GM18951 (cell line): ENCODE measurements around the gene TUBG2.

Experiments
- POLR2A ChIP-seq: IDR thresholded peaks from 4 replicates; pipeline ENCODE4 v1.6.1; 2011; ENCODE audit warnings: mild to moderate bottlenecking; ENCODE audit not compliant: insufficient read length, insufficient read depth; ENCODE audit errors: extremely low read depth
- in situ Hi-C: fragments of 300-500 bp; cut with MboI; formaldehyde crosslinking; loops from one replicate; pipeline ENCODE4 v1.12.0; 2022; ENCODE audit warnings: low sequenced_read_pairs, mixed read lengths, inconsistent platforms; ENCODE audit not compliant: unreplicated experiment

The TUBG2 gene

DNA sequence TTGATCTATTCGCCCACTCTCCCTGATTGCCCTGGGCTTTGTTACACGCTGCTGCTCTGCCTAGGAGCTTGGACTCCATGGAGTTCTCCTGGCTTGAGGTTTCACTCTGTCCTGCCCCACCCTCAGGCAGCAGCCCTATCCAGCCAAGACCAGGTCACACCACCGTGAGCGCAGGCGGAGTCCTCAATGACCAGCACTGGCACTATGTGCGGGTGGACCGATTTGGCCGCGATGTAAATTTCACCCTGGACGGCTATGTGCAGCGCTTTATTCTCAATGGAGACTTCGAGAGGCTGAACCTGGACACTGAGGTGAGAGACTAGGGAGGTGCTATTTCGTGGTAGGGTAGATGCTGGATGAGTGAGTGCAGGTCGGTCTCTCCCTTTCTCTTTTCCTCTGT is 26.7 kb downstream of the TUBG2 start:
- no peak for TF ChIP-seq POLR2A

DNA sequence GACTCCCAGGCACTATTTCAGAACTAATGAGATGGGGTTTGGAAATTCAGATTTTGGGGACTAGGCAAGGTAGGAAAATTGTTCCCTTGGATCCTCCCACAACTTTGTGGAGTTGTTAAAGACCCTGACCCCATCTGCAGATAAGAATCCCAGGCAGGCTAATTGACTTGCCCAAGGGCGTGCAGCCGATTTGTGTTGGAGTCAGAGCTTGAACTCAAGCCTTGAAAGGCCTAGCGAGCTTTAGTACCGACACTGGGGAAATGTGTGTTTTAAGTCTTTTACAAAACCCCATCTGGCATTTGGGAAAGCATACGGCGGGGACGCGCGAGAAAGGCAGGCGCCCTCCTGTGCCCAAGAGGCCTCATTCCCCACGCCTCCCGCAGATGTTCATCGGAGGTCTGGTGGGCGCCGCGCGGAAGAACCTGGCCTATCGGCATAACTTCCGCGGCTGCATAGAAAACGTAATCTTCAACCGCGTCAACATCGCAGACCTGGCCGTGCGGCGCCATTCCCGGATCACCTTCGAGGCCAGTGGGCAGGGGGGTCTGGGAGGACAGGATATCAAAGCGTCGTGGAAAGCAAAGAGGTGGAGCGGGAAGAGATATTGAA is 27.5 kb downstream of the TUBG2 start:
- no peak for TF ChIP-seq POLR2A
- in situ Hi-C loops: no loop called here

More for the DNA sequence above, 26.7 kb downstream of the TUBG2 start:
- in situ Hi-C loops: no loop called here

DNA sequence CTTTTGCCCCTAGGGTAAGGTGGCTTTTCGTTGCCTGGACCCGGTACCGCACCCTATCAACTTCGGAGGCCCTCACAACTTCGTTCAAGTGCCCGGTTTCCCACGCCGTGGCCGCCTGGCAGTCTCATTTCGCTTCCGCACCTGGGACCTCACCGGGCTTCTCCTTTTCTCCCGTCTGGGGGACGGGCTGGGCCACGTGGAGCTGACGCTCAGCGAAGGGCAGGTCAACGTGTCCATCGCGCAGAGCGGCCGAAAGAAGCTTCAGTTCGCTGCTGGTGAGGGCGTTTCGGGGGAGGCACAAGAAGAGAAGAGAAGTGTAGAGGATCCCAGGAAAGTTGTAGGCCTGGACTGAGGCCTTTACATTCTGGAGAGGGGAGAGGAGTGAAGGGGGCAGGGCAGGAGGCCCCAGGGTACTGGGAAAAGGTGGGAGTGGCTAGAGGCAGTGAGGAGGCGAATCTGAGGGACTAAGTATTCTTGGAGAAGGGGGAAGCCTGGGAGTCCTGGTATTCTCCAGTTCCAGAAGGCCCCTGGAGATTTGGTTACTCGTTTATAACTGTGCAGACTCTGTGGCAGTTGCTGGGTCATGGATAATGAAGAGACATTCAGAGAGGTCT is 28.7 kb downstream of the TUBG2 start:
- in situ Hi-C loops: no loop called here
- no peak for TF ChIP-seq POLR2A

DNA sequence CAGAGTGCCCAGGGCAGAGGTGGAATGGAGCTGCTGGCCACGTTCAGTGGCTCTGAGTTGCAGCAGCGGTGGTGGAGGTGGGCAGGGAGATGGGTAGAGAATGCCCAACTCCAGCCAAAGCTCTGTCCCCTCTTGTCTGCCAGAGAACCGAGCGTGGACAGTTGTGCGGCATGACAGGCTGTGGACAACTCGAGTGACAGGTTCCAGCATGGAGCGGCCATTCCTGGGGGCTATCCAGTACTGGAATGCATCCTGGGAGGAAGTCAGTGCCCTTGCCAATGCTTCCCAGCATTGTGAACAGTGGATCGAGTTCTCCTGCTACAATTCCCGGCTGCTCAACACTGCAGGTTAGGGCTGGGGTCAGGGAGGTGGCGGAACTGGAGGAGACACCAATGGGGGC is 31.5 kb downstream of the TUBG2 start:
- in situ Hi-C loops: no loop called here
- TF ChIP-seq POLR2A: no peak

DNA sequence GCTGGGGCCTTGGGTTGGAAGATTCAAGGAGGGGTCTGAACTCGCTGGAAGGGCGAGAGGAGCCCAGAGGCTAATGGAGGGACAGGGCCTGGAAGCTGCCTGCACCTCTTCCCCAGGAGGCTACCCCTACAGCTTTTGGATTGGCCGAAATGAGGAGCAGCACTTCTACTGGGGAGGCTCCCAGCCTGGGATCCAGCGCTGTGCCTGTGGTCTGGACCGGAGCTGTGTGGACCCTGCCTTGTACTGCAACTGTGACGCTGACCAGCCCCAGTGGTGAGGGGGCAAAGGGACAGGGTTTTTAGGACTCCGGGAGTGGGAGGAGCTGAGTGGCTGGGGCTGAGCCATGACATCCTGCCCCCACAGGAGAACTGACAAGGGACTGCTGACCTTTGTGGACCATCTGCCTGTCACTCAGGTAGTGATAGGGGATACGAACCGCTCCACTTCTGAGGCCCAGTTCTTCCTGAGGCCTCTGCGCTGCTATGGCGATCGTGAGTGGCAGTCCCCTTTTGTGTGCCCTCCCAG is 32.0 kb downstream of the TUBG2 start:
- in situ Hi-C loops: no loop called here
- no peak for TF ChIP-seq POLR2A

DNA sequence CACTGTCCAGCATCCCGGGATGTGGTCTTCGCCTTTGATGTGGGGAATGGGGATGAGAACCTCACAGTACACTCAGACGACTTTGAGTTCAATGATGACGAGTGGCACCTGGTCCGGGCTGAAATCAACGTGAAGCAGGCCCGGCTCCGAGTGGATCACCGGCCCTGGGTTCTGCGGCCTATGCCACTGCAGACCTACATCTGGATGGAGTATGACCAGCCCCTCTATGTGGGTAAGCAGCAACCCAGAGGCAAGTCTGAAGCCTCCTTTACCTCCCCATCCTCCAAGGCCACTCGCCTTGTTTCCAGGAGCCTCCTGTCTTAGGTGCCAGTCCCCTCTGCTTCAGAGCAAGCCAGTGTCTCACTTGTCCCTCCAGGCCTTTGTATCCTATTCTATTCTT is 33.4 kb downstream of the TUBG2 start:
- no peak for TF ChIP-seq POLR2A
- in situ Hi-C loops: no loop called here

DNA sequence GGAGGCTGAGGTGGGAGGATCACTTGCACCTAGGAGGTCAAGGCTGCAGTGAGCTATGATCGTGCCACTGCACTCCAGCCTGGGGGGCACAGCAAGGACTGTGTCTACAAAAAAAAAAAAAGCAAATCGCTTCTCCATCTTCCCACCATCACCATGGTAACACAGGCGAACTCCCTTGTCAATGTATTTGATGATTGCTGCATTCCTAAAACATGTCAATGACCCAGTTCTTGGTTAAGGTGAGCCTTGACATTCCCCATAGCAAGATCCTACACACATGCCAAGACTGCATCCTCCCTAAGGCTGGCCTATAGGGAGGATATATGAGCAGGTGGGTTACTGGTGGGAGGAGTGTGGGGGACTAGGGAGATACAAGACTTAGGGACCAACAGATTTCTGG is 35.4 kb downstream of the TUBG2 start:
- no peak for TF ChIP-seq POLR2A
- in situ Hi-C loops: no loop called here

DNA sequence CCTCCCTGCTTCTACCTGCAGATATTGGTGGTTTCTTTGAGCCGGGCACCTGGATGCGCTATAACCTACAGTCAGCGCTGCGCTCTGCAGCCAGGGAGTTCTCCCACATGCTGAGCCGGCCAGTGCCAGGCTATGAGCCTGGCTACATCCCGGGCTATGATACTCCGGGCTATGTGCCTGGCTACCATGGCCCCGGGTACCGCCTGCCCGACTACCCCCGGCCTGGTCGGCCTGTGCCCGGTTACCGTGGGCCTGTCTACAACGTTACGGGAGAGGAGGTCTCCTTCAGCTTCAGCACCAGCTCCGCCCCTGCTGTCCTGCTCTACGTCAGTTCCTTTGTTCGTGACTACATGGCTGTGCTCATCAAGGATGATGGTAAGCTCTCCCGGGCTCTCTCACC is 36.4 kb downstream of the TUBG2 start:
- no peak for TF ChIP-seq POLR2A
- in situ Hi-C loops: no loop called here

DNA sequence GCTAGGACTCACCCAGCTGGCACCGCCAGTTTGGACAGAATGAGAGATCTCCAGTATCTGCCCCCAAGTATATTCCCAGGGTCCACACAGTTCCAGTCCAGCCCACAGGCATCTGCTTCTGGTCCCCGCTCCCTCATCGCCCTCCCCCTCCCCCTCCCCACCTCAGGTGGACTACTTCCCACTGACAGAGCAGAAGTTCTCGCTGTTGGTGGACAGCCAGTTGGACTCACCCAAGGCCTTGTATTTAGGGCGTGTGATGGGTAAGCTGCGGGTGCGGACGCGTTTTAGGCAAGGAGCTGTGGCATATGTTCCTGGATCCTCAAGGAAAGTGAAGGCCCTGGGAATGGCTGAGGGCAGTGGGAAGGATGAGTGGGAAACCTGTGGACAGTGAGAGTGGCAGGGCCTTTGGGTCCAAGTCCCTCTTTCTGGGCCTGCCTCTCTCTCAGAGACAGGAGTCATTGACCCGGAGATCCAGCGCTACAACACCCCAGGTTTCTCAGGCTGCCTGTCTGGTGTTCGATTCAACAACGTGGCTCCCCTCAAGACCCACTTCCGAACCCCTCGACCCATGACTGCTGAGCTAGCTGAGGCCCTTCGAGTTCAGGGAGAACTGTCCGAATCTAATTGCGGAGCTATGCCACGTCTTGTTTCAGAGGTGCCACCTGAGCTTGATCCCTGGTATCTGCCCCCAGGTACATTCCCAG is 38.2 kb downstream of the TUBG2 start:
- in situ Hi-C loops: no loop called here
- no peak for TF ChIP-seq POLR2A

DNA sequence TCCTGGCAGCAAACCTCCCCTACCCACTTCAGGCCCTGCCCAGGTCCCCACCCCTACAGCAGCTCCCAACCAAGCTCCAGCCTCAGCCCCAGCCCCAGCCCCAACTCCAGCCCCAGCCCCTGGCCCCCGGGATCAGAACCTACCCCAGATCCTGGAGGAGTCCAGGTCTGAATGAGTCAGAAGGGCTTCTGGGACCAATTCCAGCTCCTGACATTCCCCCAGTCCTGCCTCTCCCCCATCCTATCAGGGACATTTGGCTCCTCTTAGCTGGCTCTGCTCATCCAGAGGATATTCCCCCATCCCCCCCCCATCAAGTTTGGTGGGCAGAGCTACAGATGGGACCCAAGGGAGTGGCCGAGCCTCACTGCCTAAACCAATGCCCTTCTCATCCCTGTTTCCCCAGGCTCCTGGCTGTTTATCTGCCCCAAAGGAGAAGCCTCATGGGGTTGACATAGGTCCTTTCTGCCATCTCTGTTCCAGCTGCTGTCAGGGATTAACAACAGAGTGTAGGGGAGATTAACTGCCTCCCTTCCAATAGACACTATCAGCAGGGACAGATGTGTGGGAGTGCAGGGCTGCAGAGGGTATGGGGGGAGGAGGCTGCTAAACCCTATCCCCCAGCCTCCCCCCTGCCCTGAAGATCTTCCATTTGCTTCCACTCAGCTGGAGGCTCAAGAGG is 39.8 kb downstream of the TUBG2 start:
- TF ChIP-seq POLR2A: no peak
- in situ Hi-C loops: no loop called here

DNA sequence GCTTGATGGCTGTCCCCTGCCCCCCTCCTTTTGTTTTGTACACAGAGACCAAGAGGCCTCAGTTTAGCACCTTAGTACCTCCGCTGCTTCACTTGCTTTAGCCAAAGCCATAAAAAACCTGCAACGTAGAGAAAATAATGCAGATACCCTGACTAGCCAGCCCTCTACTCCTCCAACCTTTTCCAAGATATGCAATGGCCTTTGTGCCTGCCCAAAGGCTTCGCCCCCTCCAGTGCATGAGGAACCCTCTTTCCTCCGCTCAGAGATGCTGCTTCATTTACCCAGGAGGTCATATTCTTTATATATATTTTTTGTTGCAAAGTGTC is 40.3 kb downstream of the TUBG2 start:
- in situ Hi-C loops: no loop called here
- TF ChIP-seq POLR2A: no peak

DNA sequence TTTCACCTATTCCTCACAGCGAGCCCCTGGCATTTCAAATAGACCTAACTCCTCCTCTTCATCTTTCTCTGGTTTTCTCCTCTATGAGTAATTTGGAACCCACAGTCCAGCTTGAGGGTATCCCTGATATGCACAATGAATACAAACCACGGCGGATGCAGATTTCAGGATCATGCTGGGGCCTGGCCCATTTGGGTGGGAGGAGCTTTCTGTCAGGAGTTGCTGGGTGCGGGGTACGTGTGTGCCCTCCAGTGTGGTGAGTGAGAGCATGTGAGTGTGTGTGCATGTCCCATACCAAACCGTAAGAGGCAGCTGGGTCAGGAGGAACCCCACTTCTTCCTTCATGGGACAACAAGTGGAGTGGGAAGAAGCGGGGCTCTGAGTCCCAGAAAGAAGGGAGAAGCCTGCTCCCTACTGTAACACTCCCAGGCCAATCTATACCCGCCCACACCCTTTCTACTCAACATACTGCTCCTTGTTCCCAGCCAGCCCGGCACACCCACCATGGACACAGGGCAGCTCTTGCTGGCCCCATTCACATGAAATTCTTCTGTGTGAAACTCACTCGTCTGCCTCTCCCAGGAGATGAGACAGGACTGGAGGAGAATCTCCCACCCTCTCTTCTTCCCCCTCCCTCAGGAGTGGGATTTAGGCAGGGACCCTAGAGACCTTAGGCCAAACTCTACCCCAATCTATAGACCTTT is 41.7 kb downstream of the TUBG2 start:
- no peak for TF ChIP-seq POLR2A

DNA sequence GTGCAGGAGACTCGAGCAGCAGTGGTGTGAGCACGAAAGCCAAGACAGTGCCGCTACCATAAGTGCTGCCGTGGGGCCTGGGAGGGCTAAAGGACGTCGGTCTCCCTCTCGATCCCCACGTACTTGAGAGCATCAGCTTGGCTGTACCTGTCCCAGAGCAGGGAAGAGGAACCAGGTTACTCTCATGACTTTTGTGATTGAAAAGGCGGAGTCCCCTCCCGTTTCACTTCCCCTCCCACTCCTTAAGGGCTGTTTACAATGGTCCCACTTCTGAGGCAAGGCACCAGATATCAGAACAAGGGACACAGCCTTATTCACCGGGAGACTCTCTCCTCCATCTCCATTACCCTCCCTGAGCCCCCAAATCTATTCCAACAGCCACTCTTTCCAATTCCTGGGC is 43.4 kb downstream of the TUBG2 start:
- no peak for TF ChIP-seq POLR2A
- in situ Hi-C loops: no loop called here

More for the DNA sequence above, 41.7 kb downstream of the TUBG2 start:
- in situ Hi-C loops: no loop called here
